ENCODE measurements around the gene GABRA5. TPM values are rescaled to one million over a fixed set of nuclear protein-coding genes. Genes with fewer than 3 reads are reported as not detected.

The GABRA5 gene
- total and polyA plus RNA-seq, 2 of the 8 experiments (the other 6 are each of a cell fraction or from before 2014, with no cell fraction given) = 15.0 to 29.6 TPM

DNA sequence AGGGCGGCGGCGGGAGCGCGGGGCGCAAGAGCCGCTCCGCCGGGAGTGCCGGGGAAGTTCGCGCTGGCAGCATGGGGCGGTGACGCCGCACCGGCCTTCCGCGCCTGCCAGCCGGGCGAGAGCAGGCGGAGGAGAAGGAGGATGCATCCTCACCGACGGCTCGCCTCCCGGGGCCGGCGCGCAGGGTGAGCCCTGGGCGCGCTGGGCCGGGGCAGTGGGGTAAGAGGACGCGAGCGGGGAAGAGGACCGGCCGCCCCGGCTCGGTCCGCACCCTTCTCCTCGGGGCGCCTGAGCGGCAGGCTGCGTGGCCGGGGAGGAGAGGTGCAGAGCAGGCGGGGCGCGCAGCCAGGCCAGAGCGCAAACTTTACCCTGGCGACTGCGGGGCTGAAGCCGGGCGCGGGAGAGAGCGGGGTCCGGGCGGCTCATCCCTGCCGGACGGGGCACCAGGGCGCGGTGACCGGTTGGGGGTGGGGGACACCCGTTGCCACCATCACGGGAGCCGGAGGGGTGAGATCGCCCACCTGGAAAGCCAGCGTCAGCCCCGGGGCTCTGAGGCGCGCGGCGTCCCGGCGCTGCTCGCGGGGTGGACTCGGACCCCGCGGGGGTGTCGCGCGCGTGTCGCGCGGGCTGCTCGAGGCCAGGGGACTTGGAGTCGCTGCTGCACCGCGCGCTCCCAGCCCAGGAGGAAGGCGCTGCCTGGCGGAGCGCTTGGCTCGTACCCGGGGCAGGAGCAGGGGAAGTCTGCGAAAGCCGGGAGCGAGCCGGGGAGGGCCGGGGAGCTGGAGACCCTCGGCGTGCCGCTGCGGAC is 542 bp downstream of the GABRA5 start:
- H4K20me1 ChIP-seq (replicated peaks in 1 of 2; ENCODE audit: control insufficient read depth in 1 of 2, insufficient read depth in 2 of 2, low read length in 2 of 2) = peaks cover 0 to 2% of the 10 kb centered on the region in 2 experiments
- no peak overlapping the region for H3K14ac ChIP-seq (ENCODE audit: insufficient read length)
- H4K5ac ChIP-seq (ENCODE audit: insufficient read length, low read depth, low read length) = no peak overlapping the region
- ChIA-PET CTCF (ENCODE audit: partially characterized antibody) (interaction anchor here (0.7 to 2.3 kb wide), 7 partner anchors 29 to 1084 kb away, joined by 3 to 9 read pairs (median 3); no protein-coding TSS in a partner anchor), POLR2A (ENCODE audit: partially characterized antibody) (interaction anchor here (1.7 kb wide), 1 partner anchor 28 kb away, joined by 4 read pairs; no protein-coding TSS in a partner anchor)
- no peak overlapping the region for H4K91ac ChIP-seq (replicated peaks; ENCODE audit: insufficient read length, low read length)
- no peak overlapping the region for H2BK5ac ChIP-seq (ENCODE audit: low read depth, low read length)
- DNase-seq (ENCODE audit: low read depth in 1 of 2, low spot score in 2 of 2) (peak in 1 of 2 experiments; percentile 82), FAIRE-seq (no peak)
- peak overlapping the region; percentile 27 to 76 (median 53) for H3K4me3 ChIP-seq (ENCODE audit: extremely low read depth in 1 of 4, insufficient read depth in 2 of 4, low read depth in 3 of 4, low read length in 4 of 4)
- H3K23ac ChIP-seq (ENCODE audit: insufficient read length) = no peak overlapping the region
- no peak overlapping the region for H3K56ac ChIP-seq (replicated peaks; ENCODE audit: insufficient read length, low read depth, low read length)
- peaks cover 8 to 39% (median 24%) of the 10 kb centered on the region in 4 experiments for H3K27me3 ChIP-seq (replicated peaks in 1 of 4; ENCODE audit: control insufficient read depth in 3 of 4, extremely low read depth in 1 of 4, insufficient read depth in 3 of 4, low read length in 3 of 4)
- H4K8ac ChIP-seq (ENCODE audit: extremely low read depth, insufficient read depth, low read length) = peak overlapping the region; percentile 80; the same call in 1 of the 2 replicates
- H2BK12ac ChIP-seq (ENCODE audit: low read depth, low read length) = peak overlapping the region; percentile 75; the same call in 1 of the 2 replicates
- H3K4me2 ChIP-seq (ENCODE audit: insufficient read depth in 1 of 2, low read depth in 2 of 2, low read length in 2 of 2) = peak overlapping the region; percentile 85 to 86
- WGBS, 2 experiments (ENCODE audit: extremely low coverage in 1 of 2, insufficient coverage in 1 of 2, insufficient read length in 1 of 2, insufficient replicate concordance in 2 of 2, low coverage in 1 of 2, low lambda C conversion rate in 2 of 2, missing lambda C conversion rate in 1 of 2) = 2% methylated on average over 70 of the region's 104 CpGs; no CpG with 5 or more reads in 1 of the 2 experiments
- H2BK15ac ChIP-seq (ENCODE audit: low read length) = no peak overlapping the region
- H3K4ac ChIP-seq (replicated peaks; ENCODE audit: insufficient read length, low read depth, low read length) = no peak overlapping the region
- H3K23me2 ChIP-seq (ENCODE audit: low read depth, low read length) = peaks cover 14% of the 10 kb centered on the region
- no peaks in the 10 kb centered on the region for H3K79me2 ChIP-seq (ENCODE audit: control insufficient read depth in 1 of 2, insufficient read depth in 2 of 2, low read length in 2 of 2)
- H2BK20ac ChIP-seq (ENCODE audit: low read length) = no peak overlapping the region
- no peak overlapping the region for H3K27ac ChIP-seq (ENCODE audit: low read depth, low read length)
- peaks cover 0 to 13% (median 6%) of the 10 kb centered on the region in 4 experiments; a peak in 5 of 7 replicates for H3K4me1 ChIP-seq (replicated peaks in 1 of 4; ENCODE audit: control insufficient read depth in 3 of 4, insufficient read depth in 4 of 4, low read length in 3 of 4)
- H2BK120ac ChIP-seq (replicated peaks; ENCODE audit: low read depth, low read length) = no peak overlapping the region
- peak overlapping the region in 2 of 4 experiments; percentile 5 to 82; a peak in 4 of 7 replicates for H3K9ac ChIP-seq (replicated peaks in 1 of 4; ENCODE audit: extremely low read depth in 1 of 4, low read depth in 3 of 4, low read length in 3 of 4)
- H3K18ac ChIP-seq (ENCODE audit: extremely low read depth, low read length) = peak overlapping the region; percentile 71
- H2AK5ac ChIP-seq (ENCODE audit: low read depth, low read length) = no peak overlapping the region
- H3K9me3 ChIP-seq (ENCODE audit: insufficient read depth in 2 of 2, low read depth in 1 of 2, low read length in 1 of 2) = no peaks in the 10 kb centered on the region
- no peaks in the 10 kb centered on the region for H3K79me1 ChIP-seq (ENCODE audit: low read depth, low read length)
- no peak overlapping the region; the same call in 1 of the 2 replicates for H2AFZ ChIP-seq (ENCODE audit: low read length)
- peaks cover 0 to 3% (median 0%) of the 10 kb centered on the region in 4 experiments; a peak in 1 of 8 replicates for H3K36me3 ChIP-seq (ENCODE audit: control insufficient read depth in 2 of 4, insufficient read depth in 4 of 4, low read length in 3 of 4)
- TF ChIP-seq SUZ12 (IDR thresholded peaks at IDR 0.05; ENCODE audit: low read length) = peak; percentile 38; the same call in 1 of the 2 replicates
- no peak for TF ChIP-seq CHD1 (IDR thresholded peaks at IDR 0.05; ENCODE audit: low read depth, low read length)
- TF ChIP-seq RNF2 (IDR thresholded peaks at IDR 0.05; ENCODE audit: borderline replicate concordance, low read depth, low read length, missing control alignments, poor library complexity, severe bottlenecking) = peak; percentile 6
- peak; percentile 67 for TF ChIP-seq EZH2 (IDR thresholded peaks at IDR 0.05; ENCODE audit: low read depth, low read length, severe bottlenecking)

All from H1 (cell line).